Stimulated activated CD4-positive, alpha-beta T cell treated with anti-CD3 and anti-CD28 coated beads, Interleukin-4, amount 100 ng/mL, for 1 hour (primary cell): Measurements from ENCODE around the gene PHF3.

Experiments
- DNase-seq: peaks from one replicate; pipeline ENCODE4 v3.0.0-alpha.2; 2020

Gene PHF3

GRCh38 chr6:63644668-63645326, 9.2 kb downstream of the PHF3 start:
- no peak for DNase-seq

- no peak for DNase-seq
Measured at GRCh38 chr6:63649269-63649668, 13.7 kb downstream of the PHF3 start.

GRCh38 chr6:63649847-63650265, 14.3 kb downstream of the PHF3 start:
- no peak for DNase-seq

GRCh38 chr6:63652980-63653379, 17.4 kb downstream of the PHF3 start:
- no peak for DNase-seq

GRCh38 chr6:63660757-63661156, 25.2 kb downstream of the PHF3 start:
- no peak for DNase-seq

- DNase-seq: no peak
Measured at GRCh38 chr6:63661769-63662168, 26.2 kb downstream of the PHF3 start.

- DNase-seq: no peak
Measured at GRCh38 chr6:63663147-63663955, 27.7 kb downstream of the PHF3 start.

GRCh38 chr6:63663956-63664281, 28.3 kb downstream of the PHF3 start:
- DNase-seq: no peak

GRCh38 chr6:63671098-63671754, 35.6 kb downstream of the PHF3 start:
- no peak for DNase-seq

GRCh38 chr6:63672582-63673129, 37.1 kb downstream of the PHF3 start:
- no peak for DNase-seq

- DNase-seq: no peak
Measured at GRCh38 chr6:63673692-63674091, 38.1 kb downstream of the PHF3 start.

- DNase-seq: no peak
Measured at GRCh38 chr6:63674635-63675034, 39.0 kb downstream of the PHF3 start.

GRCh38 chr6:63675138-63675537, 39.5 kb downstream of the PHF3 start:
- DNase-seq: no peak

GRCh38 chr6:63676412-63677114, 41.0 kb downstream of the PHF3 start:
- DNase-seq: no peak

GRCh38 chr6:63677282-63677681, 41.7 kb downstream of the PHF3 start:
- no peak for DNase-seq

- no peak for DNase-seq
Measured at GRCh38 chr6:63683071-63683603, 47.5 kb downstream of the PHF3 start.

GRCh38 chr6:63685446-63686379, 50.1 kb downstream of the PHF3 start:
- DNase-seq: no peak

GRCh38 chr6:63689421-63689820, 53.8 kb downstream of the PHF3 start:
- DNase-seq: no peak

- DNase-seq: no peak
Measured at GRCh38 chr6:63690221-63690620, 54.6 kb downstream of the PHF3 start.

GRCh38 chr6:63705707-63706106, 70.1 kb downstream of the PHF3 start:
- no peak for DNase-seq

- no peak for DNase-seq
Measured at GRCh38 chr6:63706630-63707029, 71.0 kb downstream of the PHF3 start.

GRCh38 chr6:63708631-63709030, 73.0 kb downstream of the PHF3 start:
- no peak for DNase-seq
